HTERT RPE-1 (cell line): ENCODE data around the gene SLITRK4.

Experiments used
- in situ Hi-C: fragments of 300-500 bp; cut with MboI; formaldehyde crosslinking; loops from 4 replicates; pipeline ENCODE4 v1.14.3; 2020; ENCODE audit warnings: low sequenced_read_pairs

The SLITRK4 gene

DNA sequence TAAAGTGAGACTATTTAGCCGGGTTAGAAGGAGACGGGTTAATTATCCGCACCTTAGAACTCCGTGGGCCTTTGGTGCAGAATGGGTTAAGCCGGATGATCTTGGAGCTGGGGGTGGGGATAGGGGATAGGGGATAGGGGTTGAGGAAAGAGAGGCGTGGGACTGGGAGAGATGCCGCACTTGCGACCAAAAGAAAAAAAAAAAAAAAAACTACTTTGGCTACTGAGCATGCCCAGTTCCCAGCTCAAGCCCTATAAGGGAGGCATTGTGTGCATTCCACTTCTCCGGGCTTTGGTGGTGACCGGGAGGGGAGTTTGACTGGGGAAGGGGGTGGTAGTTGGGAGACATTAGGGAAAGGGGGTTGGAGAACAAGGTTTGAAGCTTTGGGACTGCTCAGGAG, at the start of gene SLITRK4:
TSS of gene SLITRK4 (minus strand) at position 187 of the 400 bp plus-strand sequence. CDS start 4,993 bp downstream, outside the sequence.
- in situ Hi-C loops = no loop called here

GRCh38 chrX:143683486-143683885, 47.6 kb upstream of the SLITRK4 start:
- in situ Hi-C loops = no loop called here

DNA sequence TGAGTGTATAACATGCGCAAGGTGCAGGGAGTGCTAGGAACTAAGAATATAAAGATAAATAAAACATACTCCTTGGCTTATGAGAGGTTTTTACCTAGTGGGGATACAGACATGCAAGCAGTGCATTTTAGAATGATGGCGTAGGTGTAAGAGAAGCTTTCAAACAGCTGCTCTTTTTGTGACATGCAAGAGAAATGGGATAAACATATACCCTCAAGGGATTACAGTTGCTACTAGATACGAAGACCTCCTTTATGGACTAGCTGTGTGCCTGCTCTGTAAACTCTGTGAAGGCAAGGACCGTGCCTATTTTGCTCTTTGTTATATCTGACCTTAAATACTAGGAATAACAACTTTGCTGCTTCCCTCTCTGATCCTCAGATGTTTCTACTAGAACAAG, 39.0 kb upstream of the SLITRK4 start:
- in situ Hi-C loops = no loop called here

GRCh38 chrX:143669395-143669794, 33.5 kb upstream of the SLITRK4 start:
- in situ Hi-C loops = no loop called here

DNA sequence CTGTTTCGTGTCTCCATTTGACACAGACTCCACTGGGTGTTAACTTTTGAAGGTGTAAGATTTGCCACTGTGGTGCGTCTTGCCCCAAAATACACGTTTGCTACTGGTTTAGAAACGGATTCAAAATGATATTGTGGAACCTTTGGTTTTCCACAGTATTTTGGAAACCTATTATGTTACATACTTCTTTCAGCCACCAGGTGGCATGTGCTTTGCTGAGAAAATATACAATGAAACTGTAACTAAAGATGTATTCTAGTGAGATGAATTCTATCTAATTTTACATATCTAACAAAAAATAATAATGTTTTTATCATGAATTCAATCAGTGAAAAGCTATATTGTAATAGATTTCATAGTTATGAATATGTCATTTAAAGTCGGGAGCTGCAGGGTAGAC, 28.4 kb upstream of the SLITRK4 start:
- in situ Hi-C loops = no loop called here

GRCh38 chrX:143663755-143664154, 27.9 kb upstream of the SLITRK4 start:
- in situ Hi-C loops = no loop called here

GRCh38 chrX:143661286-143661685, 25.4 kb upstream of the SLITRK4 start:
- in situ Hi-C loops = no loop called here

GRCh38 chrX:143648705-143649104, 12.8 kb upstream of the SLITRK4 start:
- in situ Hi-C loops = no loop called here

DNA sequence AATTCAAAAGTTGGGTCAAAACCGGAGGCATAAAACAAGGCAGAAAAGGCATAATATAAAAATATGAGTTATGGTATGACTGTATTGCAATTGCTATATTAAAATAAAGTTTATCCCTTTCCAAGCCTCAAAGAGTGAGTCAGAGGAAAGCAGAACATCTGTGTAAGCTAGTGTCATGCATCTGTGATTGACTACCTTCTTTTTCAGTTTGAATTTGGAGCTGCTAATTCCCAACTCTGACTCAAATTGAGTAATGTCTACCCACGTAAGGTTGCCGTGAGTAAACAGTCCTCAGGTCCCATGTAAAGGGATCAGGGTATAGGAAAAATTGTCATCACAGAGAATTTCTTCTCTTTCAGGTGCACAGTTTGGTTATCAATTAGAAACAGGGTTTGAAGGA, 6.5 kb upstream of the SLITRK4 start:
- in situ Hi-C loops = no loop called here

DNA sequence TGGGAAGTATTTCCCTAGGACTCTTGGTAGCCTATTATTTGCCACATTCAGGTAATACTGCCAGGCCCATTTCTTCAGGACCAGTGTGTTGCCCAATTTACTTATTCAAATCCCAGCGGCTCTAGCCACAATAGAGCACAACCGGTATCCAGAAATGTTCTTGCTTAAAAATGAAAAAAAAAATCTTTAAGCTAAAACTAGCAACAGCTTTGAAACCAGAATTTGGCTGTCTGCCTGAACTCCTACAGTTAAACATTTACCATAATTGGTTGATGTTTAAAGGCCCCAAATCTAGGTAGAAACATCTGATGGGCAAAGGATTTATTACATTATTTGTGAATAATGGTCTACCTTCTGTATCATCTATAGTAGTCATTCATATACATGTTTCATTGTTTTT, 930 bp upstream of the SLITRK4 start:
- in situ Hi-C loops = no loop called here

- in situ Hi-C loops = no loop called here
These were observed 1.0 kb downstream of the SLITRK4 start for GRCh38 chrX:143634663-143635455.

DNA sequence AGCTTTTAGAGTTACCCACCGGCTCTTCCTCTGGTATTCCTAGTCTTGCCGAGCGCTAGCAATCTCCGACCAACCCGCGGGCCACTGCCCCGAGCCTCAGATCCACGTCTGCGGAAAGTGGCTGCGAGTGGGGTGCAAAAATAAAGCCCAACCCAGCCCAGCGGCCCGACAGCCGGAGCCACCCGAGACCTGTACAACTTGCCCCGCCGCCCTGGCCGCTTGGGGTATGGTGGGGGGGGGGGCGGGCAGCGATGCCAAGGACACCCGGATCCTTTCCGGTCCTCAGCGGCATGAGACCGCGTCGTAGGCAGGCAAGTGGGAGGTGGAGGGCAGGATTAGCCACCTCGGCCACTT, 1.6 kb downstream of the SLITRK4 start:
- in situ Hi-C loops = no loop called here

- in situ Hi-C loops = no loop called here
These were observed 2.2 kb downstream of the SLITRK4 start for GRCh38 chrX:143633461-143634308.

- in situ Hi-C loops = no loop called here
These were observed 3.1 kb downstream of the SLITRK4 start for GRCh38 chrX:143632625-143633410.

DNA sequence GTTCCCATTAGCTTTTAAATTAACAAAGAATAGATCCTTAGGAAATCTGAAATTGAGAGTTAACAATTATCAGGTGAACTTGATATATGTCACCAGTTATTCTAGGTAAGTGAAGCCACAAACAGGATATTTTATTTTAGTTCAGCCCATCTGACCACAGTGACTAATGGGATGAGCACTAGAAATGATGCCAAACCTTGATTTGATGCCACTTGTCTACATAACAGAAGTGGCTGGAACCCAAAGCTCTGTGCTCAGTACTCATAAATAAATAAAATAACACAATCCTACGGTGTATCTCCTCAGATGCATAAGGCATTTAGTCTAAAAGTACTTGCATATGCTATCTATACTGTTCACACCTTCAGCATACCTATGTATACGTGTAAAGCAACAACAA, 12.2 kb downstream of the SLITRK4 start:
- in situ Hi-C loops = no loop called here

- in situ Hi-C loops = no loop called here
These were observed 14.6 kb downstream of the SLITRK4 start for GRCh38 chrX:143621276-143621675.

- in situ Hi-C loops = no loop called here
These were observed 20.1 kb downstream of the SLITRK4 start for GRCh38 chrX:143615851-143616250.

- in situ Hi-C loops = no loop called here
These were observed 34.1 kb downstream of the SLITRK4 start for GRCh38 chrX:143601809-143602208.

- in situ Hi-C loops = no loop called here
These were observed 54.7 kb downstream of the SLITRK4 start for GRCh38 chrX:143581240-143581639.

- in situ Hi-C loops = no loop called here
These were observed 55.6 kb downstream of the SLITRK4 start for GRCh38 chrX:143580266-143580665.
